Naive thymus-derived CD8-positive, alpha-beta T cell (primary cell): Measurements from ENCODE around the gene CHRDL2. TPM values are rescaled to one million over a fixed set of nuclear protein-coding genes. Genes with fewer than 3 reads are reported as not detected.

ENCODE experiments used
- ATAC-seq, 2 donors: fragments of 150-1000 bp; cut with Tn5 transposase in 1 of 2; sonication (Bioruptor Pico), chemical (Tn5 transposase) in 1 of 2; 1 replicate in 1 of 2; 2 replicates in 1 of 2; pipeline ENCODE4 v1.10.0; 2021; ENCODE audit warnings: mild to moderate bottlenecking in 2 of 2, moderate library complexity in 2 of 2
- POLR2A ChIA-PET: fragments of 350-600 bp; sonication (Branson Sonifier 250); formaldehyde crosslinking; loops from one replicate; lab custom pipeline; 2021; ENCODE audit warnings: antibody characterized with exemption; lab: Charles Lee
- DNase-seq, 10 donors: peaks; one replicate each; pipeline versions ENCODE4 v3.0.0 to v3.0.0-alpha.2; 2020 to 2022
- H3K27ac Mint-ChIP-seq, 10 donors: one replicate each; pipeline ENCODE4 v1.8.0; 2020 to 2022; ENCODE audit warnings: mild to moderate bottlenecking in 10 of 10, mixed read lengths in 10 of 10, moderate library complexity in 4 of 10, inconsistent platforms in 1 of 10
- H3K27me3 Mint-ChIP-seq, 5 donors: one replicate each; pipeline ENCODE4 v1.8.0; 2021 to 2022; ENCODE audit warnings: mixed read lengths in 5 of 5
- H3K36me3 Mint-ChIP-seq, 3 donors: one replicate each; pipeline ENCODE4 v1.8.0; 2020 to 2022; ENCODE audit warnings: mixed read lengths in 3 of 3, mild to moderate bottlenecking in 2 of 3, inconsistent platforms in 1 of 3
- H3K4me1 Mint-ChIP-seq, 4 donors: one replicate each; pipeline ENCODE4 v1.8.0; 2021 to 2022; ENCODE audit warnings: mixed read lengths in 4 of 4
- H3K4me3 Mint-ChIP-seq, 10 donors: one replicate each; pipeline ENCODE4 v1.8.0; 2020 to 2022; ENCODE audit warnings: mild to moderate bottlenecking in 10 of 10, mixed read lengths in 10 of 10, moderate library complexity in 6 of 10, inconsistent platforms in 1 of 10
- H3K9me3 Mint-ChIP-seq, 9 donors: one replicate each; pipeline ENCODE4 v1.8.0; 2020 to 2022; ENCODE audit warnings: mixed read lengths in 9 of 9, mild to moderate bottlenecking in 3 of 9, inconsistent platforms in 1 of 9, moderate library complexity in 1 of 9
- polyA plus RNA-seq, 3 donors: library from polyadenylated mRNA; unstranded; fragments of 300-500 nt; fragmentation: Illumina TruSeq; gene quantifications; one replicate each; pipeline ENCODE4 v1.2.3, GENCODE V29; 2021
- total RNA-seq, 8 experiments: library from RNA in 2 of 8; stranded (reverse) in 2 of 8; gene quantifications; one replicate each; pipeline ENCODE4 v1.2.3 and lab custom pipeline; 2021 to 2026

Gene CHRDL2
- total and polyA plus RNA-seq, 5 experiments from 2014 or later, result not detected

DNA sequence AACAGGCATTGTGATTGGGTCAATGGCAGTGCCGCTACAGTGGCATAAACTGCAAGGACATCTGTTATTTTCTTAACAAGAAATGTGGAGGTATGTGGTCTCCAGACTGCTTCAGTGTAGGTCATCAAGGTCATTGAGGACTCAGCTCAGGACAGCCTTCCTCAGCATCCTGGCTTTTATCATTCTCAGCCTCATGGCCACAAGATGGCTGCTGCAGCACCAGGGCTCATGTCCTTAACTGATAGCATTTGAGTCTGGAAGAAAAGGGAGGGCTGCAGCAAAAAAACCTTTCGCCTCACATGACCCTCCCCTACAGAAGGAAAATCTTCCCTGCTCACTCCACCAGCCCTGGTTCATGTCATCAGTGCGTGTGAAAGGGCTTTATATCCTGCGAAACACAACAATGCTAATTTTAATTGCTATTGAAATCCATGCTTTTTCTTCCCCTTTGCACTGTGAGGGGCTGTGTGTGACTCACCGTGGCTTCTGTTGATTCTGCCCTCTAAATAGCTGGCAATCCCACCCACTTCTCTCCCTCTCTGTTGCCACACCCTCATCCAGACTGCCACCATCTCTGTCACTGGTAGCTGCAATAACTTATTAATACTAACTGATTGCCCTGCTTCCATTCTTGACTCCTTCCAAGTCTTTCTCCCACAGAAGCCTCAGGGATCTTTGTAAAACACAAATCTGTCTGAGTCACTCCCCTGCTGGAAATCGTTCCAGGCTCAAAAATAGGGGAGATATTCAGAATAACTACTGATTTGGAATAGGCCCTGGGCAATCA lies 43.8 kb downstream of the CHRDL2 start:
- DNase-seq (peak in 1 of 10 donors; percentile 44), ATAC-seq (no peak)
- Mint-ChIP-seq H3K4me3 (no peak overlapping the region), H3K27me3 (peaks cover 9 to 20% (median 14%) of the 10 kb centered on the region in 5 donors), H3K4me1 (peaks cover 0 to 3% (median under 1%) of the 10 kb centered on the region in 4 donors), H3K36me3 (peaks cover 0 to 2% (median 0%) of the 10 kb centered on the region in 3 donors), H3K9me3 (peaks cover 0 to 3% (median 0%) of the 10 kb centered on the region in 9 donors), H3K27ac (no peak overlapping the region)
- POLR2A ChIA-PET, result interaction anchor here (0.6 kb wide), 1 partner anchor 14 kb away, joined by 4 read pairs; no protein-coding TSS in a partner anchor

DNA sequence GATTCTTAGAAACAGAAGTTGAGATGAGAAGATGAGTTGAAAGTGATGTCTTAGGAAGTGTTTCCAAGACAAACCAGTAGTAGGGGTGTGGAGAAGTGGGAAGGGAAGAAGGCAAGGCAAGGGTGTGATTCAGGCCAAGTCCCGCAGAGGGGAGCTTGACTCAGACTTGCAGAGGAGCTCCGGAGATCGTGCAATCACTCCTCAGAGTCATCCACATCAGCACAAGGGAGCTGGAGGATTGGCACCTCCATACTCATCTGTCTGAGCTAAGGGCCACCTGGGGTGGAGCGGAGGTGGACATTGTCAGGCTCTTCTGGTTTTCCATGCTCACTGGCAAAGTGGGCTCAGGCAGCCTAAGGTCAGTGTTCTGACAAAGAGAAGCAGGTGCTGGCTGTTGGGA lies 44.4 kb downstream of the CHRDL2 start:
- Mint-ChIP-seq H3K4me3 (no peak overlapping the region), H3K4me1 (peaks cover 0 to 3% (median under 1%) of the 10 kb centered on the region in 4 donors), H3K36me3 (peaks cover 0 to 2% (median 0%) of the 10 kb centered on the region in 3 donors), H3K27me3 (peaks cover 9 to 26% (median 18%) of the 10 kb centered on the region in 5 donors), H3K9me3 (peaks cover 0 to 3% (median 0%) of the 10 kb centered on the region in 9 donors), H3K27ac (peak overlapping the region in 1 of 10 donors; percentile 12)
- POLR2A ChIA-PET, result no interaction called here
- ATAC-seq (no peak), DNase-seq (peak in 1 of 10 donors; percentile 27)

DNA sequence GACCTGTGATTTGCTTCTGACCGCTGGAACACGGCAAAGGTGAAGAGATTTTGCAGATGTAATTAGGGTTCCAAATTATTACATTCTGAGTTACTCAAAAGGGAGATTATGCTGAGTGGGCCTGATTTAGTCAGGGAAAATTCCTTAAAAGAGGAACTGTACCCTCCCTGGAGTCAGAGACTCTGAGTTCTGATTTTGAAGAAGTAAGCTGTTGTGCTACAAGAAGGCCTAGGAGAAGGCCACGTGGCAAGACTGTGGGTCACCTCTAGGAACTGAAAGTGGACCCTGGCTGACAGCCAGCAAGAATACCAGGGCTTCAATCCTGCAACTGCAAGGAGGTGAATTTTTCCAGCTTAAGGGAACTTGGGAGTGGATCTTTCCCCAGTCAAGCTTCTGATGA lies 45.3 kb downstream of the CHRDL2 start:
- H3K36me3 Mint-ChIP-seq, result peaks cover 0 to 2% (median 0%) of the 10 kb centered on the region in 3 donors
- no peak overlapping the region for H3K27ac Mint-ChIP-seq
- peaks cover 0 to 3% (median under 1%) of the 10 kb centered on the region in 4 donors for H3K4me1 Mint-ChIP-seq
- ATAC-seq (no peak), DNase-seq (no peak)
- H3K4me3 Mint-ChIP-seq, result no peak overlapping the region
- H3K27me3 Mint-ChIP-seq, result peaks cover 12 to 33% (median 24%) of the 10 kb centered on the region in 5 donors
- POLR2A ChIA-PET, result no interaction called here
- H3K9me3 Mint-ChIP-seq, result peaks cover 0 to 3% (median 0%) of the 10 kb centered on the region in 9 donors

DNA sequence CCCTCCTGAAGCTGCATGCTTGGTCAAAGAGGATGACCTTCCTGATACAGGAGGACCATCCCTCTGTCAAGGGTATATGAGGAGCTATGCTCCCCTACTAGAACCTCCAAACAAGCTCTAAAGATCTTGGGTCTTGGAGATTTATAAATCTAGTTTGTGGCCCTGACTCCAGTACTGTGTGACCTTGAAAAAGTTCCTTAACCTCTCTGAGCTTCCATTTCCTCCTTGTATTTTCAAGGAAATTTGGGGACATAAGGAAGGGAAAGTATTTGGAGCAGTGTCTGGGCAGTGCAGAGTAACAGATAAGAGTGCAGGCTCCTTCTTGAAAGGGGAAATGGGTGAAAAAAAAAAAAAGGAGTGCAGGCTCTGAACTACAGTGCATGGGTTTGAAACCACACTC lies 45.9 kb downstream of the CHRDL2 start:
- peaks cover 0 to 3% (median under 1%) of the 10 kb centered on the region in 4 donors for H3K4me1 Mint-ChIP-seq
- H3K4me3 Mint-ChIP-seq, result no peak overlapping the region
- POLR2A ChIA-PET, result no interaction called here
- ATAC-seq, result no peak
- H3K27me3 Mint-ChIP-seq, result peaks cover 12 to 36% (median 29%) of the 10 kb centered on the region in 5 donors
- DNase-seq, result no peak
- peaks cover 0 to 3% (median 0%) of the 10 kb centered on the region in 9 donors for H3K9me3 Mint-ChIP-seq
- H3K36me3 Mint-ChIP-seq, result peaks cover 0 to 2% (median 0%) of the 10 kb centered on the region in 3 donors
- peak overlapping the region in 1 of 10 donors; percentile 26 for H3K27ac Mint-ChIP-seq

DNA sequence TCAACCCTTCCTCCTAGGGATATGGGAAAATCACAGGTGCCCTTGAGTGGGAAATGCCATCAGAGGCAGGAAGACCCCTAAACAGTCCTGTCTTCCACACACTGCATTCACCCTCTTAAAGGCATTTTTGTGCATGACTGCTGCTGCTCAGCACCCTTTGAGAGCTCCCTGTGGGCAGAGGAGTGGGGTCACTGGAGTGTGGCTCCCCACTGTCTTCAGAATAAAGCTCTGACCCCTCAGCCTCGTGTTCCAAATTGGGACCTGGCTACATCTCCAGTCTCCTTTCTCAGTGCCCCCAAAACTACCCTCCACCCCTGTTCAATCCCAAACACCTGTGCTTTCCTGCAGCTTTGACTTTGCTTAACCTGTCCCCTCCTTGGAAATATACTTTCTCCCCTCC lies 46.6 kb downstream of the CHRDL2 start:
- POLR2A ChIA-PET, result no interaction called here
- H3K27ac Mint-ChIP-seq, result peak overlapping the region in 2 of 10 donors; percentile 26 to 75
- DNase-seq (no peak), ATAC-seq (no peak)
- peaks cover 0 to 2% (median 0%) of the 10 kb centered on the region in 3 donors for H3K36me3 Mint-ChIP-seq
- H3K9me3 Mint-ChIP-seq, result peaks cover 0 to 3% (median 0%) of the 10 kb centered on the region in 9 donors
- no peak overlapping the region for H3K4me3 Mint-ChIP-seq
- H3K4me1 Mint-ChIP-seq, result peaks cover 0 to 3% (median under 1%) of the 10 kb centered on the region in 4 donors
- H3K27me3 Mint-ChIP-seq, result peaks cover 14 to 43% (median 33%) of the 10 kb centered on the region in 5 donors

DNA sequence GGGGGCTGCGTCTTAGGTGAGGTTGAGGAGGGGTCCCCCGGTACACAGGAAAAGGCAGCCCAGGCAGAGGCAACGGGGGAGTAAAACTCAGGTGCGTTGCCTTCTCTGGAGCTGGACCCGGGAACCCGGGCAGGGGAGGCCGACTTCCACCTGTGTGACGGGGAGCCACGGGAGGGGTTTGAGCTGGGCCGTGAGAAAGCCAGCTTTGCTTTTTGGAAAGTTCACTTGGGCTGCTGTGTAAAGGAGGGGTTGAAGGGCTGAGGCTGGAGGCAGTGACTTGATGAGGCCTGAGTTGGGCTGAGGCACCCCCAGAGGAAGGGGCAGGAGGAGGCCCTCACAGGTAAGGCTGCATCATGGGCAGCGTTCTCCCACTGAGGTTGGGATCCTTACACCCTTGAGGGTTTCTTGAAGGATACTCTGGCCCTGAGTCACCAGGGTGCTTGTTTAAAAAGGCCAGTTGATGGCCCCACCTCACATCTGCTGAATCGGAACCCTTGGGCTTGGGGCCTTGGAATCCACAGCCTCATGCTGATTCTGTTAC lies 47.2 kb downstream of the CHRDL2 start:
- DNase-seq (no peak), ATAC-seq (no peak)
- POLR2A ChIA-PET, result no interaction called here

DNA sequence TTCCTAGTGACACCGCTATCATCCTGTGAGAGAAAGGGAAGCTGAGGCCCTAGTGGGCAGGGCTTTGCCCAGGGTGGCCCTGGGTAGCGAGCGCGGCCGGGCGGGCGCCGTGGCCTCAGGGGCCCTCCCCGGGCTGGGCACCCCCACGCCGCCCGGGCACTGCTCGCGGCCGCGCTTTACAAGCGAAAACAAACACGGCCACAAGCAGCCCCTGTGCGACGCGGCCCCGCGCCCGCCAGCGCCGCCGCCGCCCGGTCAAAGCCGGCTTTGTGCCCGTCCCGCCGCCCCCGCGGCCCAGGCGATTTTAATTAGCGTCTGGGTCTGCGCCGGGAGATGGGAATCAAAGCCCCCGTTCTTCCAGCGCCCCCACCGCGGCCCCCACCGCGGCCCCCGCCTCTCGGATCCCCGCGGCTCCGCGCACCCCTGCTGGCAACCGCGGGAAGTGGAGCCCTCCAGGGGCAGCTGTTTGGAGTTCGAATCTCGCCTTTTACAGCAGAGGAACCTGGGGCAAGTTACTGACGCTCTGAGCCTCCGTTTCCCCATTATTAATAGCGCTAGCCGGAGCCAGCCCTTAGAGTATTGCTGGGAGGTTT lies 47.9 kb downstream of the CHRDL2 start:
- Mint-ChIP-seq H3K9me3 (peaks cover 0 to 3% (median 0%) of the 10 kb centered on the region in 9 donors), H3K36me3 (peaks cover 0 to 2% (median 0%) of the 10 kb centered on the region in 3 donors), H3K27me3 (peaks cover 14 to 43% (median 33%) of the 10 kb centered on the region in 5 donors), H3K4me3 (peak overlapping the region in 1 of 10 donors; percentile 15), H3K27ac (no peak overlapping the region), H3K4me1 (peaks cover 0 to 3% (median under 1%) of the 10 kb centered on the region in 4 donors)
- no peak for ATAC-seq
- DNase-seq, result no peak
- POLR2A ChIA-PET, result no interaction called here

More for the DNA sequence above, 47.2 kb downstream of the CHRDL2 start:
- peaks cover 14 to 43% (median 33%) of the 10 kb centered on the region in 5 donors for H3K27me3 Mint-ChIP-seq
- peaks cover 0 to 2% (median 0%) of the 10 kb centered on the region in 3 donors for H3K36me3 Mint-ChIP-seq
- H3K4me1 Mint-ChIP-seq, result peaks cover 0 to 3% (median under 1%) of the 10 kb centered on the region in 4 donors
- H3K4me3 Mint-ChIP-seq, result peak overlapping the region in 5 of 10 donors; percentile 15 to 53 (median 44)
- H3K27ac Mint-ChIP-seq, result no peak overlapping the region
- H3K9me3 Mint-ChIP-seq, result peaks cover 0 to 3% (median 0%) of the 10 kb centered on the region in 9 donors

DNA sequence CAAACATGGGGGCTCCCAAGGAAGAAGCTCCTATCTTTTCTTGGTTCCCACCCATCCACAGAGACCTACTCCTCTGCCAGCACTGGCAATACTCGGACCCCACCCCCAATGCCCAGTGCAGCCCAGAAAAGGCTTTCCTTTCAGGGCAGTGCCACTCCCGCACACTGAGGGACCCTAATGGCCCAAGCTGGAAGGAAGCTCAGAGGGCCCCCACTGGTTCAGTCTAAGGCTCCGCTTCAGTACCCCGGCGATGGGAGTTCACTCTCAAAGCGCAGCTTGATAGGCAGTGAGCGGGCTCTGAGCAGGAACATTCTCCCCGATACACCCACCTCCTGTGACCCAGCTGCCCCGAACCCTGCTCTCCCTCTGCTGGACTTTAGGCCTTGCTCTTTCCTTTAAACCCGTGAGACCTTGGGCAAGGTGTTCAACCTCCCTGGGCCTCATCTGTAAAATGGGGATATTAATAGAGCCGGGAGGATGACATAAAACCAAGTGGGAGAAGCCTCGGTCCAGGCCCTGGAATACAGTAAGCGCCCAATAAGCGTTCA lies 48.4 kb downstream of the CHRDL2 start:
- peaks cover 14 to 43% (median 33%) of the 10 kb centered on the region in 5 donors for H3K27me3 Mint-ChIP-seq
- POLR2A ChIA-PET, result no interaction called here
- H3K36me3 Mint-ChIP-seq, result peaks cover 0 to 2% (median 0%) of the 10 kb centered on the region in 3 donors
- H3K4me1 Mint-ChIP-seq, result peaks cover 0 to 3% (median under 1%) of the 10 kb centered on the region in 4 donors
- peak overlapping the region in 1 of 10 donors; percentile 11 for H3K27ac Mint-ChIP-seq
- no peak for ATAC-seq
- no peak overlapping the region for H3K4me3 Mint-ChIP-seq
- DNase-seq, result no peak
- peaks cover 0 to 3% (median 0%) of the 10 kb centered on the region in 9 donors for H3K9me3 Mint-ChIP-seq

DNA sequence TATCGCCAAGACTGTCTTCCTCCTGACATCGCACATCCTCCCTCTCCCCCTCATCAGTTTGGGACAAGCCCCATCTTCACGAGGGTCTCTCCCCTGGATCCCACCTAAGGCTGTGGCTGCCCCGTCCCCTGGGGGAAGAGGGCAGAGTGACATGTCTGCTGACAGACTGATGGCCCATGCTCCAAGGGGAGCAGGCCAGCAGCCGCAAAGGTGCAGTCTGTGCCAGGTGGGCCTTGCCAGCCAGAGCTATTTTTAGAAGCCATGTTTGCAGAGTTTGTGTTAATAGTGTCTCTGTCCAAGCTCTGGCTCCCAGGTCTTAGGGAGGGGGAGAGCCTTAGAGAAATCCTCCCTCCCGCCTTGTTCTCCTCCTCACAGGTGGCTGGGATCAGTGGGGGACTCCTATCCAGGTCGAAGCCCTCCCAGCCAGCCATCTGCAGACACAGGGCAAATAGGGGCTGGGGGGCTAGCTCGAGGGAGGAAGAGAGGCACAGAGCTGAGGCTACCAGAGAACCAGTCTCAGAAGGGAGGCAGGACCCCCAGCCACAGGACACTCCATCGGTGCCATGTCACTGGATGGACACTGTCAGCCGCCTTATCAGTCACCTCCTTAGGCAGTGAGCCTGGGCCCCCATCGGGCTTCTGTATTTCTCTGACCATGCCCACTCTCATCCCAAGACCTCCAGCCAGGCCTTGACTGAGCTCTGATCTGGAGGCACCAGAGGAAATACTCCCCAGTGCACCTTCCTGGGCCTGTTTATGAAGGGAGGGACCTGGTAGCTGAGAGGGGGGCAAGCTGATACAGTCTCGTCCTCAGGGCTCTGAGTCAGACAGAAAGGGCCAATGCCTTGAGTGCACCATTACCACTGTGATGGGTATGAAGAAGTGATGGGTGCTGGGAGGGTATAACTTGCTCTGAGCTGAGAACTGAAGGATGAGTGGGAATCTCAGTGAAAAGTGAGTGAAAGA lies 49.3 kb downstream of the CHRDL2 start:
- DNase-seq, result no peak
- H3K9me3 Mint-ChIP-seq, result peaks cover 0 to 2% (median 0%) of the 10 kb centered on the region in 9 donors
- ATAC-seq, result no peak
- H3K27me3 Mint-ChIP-seq, result peaks cover 14 to 43% (median 33%) of the 10 kb centered on the region in 5 donors
- peaks cover 0 to 2% (median 0%) of the 10 kb centered on the region in 3 donors for H3K36me3 Mint-ChIP-seq
- peaks cover 0 to 3% (median under 1%) of the 10 kb centered on the region in 4 donors for H3K4me1 Mint-ChIP-seq
- POLR2A ChIA-PET, result no interaction called here
- no peak overlapping the region for H3K4me3 Mint-ChIP-seq
- H3K27ac Mint-ChIP-seq, result no peak overlapping the region

DNA sequence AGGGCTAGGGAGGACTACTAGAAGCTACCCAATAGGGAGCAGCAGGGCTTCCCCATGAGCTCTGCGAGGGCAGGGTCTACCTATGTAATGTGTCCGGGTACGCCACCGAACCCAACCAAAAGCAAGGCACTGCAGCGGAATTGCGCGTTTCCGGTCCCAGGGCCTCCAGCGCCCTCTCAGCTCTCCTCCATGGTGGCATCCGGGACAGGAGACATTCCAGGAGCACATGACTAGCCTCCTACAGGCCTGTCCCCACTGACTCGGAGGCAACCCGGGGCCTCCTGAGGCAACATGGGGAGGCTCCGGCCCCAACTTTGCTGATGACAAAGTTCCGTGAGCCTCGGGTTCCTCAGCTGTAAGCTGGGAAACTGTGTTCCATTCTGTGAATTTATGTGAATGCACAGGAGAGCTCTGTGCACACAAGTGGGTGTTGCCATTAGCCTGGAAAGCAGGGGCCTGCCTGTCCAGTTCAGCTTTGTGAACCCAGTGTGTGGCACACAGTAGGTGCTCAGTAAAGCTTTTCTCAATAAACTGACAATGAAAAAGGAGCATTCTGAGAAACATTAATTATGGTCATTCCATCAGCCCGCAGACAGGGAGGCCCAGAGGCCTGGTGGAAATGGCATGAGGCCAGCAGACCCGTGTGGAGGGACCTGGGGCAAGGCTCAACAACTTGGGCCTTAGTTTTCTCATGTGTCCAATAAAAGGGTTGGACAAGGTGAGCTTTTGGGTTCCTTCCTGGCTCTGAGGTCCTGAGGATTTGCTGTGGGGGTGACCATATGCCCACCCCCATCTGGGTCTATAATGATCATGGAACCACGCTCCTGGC lies 50.3 kb downstream of the CHRDL2 start:
- no peak overlapping the region for H3K27ac Mint-ChIP-seq
- peaks cover 0 to 2% (median 0%) of the 10 kb centered on the region in 3 donors for H3K36me3 Mint-ChIP-seq
- DNase-seq (no peak), ATAC-seq (no peak)
- no peak overlapping the region for H3K4me3 Mint-ChIP-seq
- POLR2A ChIA-PET, result no interaction called here
- no peaks in the 10 kb centered on the region for H3K9me3 Mint-ChIP-seq
- H3K27me3 Mint-ChIP-seq, result peaks cover 14 to 43% (median 33%) of the 10 kb centered on the region in 5 donors
- peaks cover 0 to 3% (median under 1%) of the 10 kb centered on the region in 4 donors for H3K4me1 Mint-ChIP-seq
